ENCODE results near the gene IRF2BP2. TPM values are rescaled to one million over a fixed set of nuclear protein-coding genes. Genes with fewer than 3 reads are reported as not detected.
A peak's percentile ranks its signal among the peaks of the same experiment; 100 is the strongest.

Gene IRF2BP2
- total RNA-seq, 1 donor from 2014 or later = 199 TPM

- Mint-ChIP-seq H3K9me3 (ENCODE audit: unreplicated experiment) (no peaks in the 10 kb centered on the region), H3K4me3 (ENCODE audit: unreplicated experiment) (no peak overlapping the region), H3K36me3 (ENCODE audit: unreplicated experiment) (peaks cover 4% of the 10 kb centered on the region), H3K27me3 (ENCODE audit: unreplicated experiment) (peaks cover 4% of the 10 kb centered on the region), H3K4me1 (ENCODE audit: low read depth, unreplicated experiment) (peaks cover 8% of the 10 kb centered on the region), H3K27ac (ENCODE audit: unreplicated experiment) (no peak overlapping the region)
- no peak for TF ChIP-seq CTCF (IDR thresholded peaks at IDR 0.05; ENCODE audit: partially characterized antibody, unreplicated experiment)
- peak; percentile 47 for DNase-seq
Observed at GRCh38 chr1:234562334-234562733, 47.6 kb downstream of the IRF2BP2 start.

GRCh38 chr1:234561319-234561718, 48.7 kb downstream of the IRF2BP2 start:
- no peaks in the 10 kb centered on the region for H3K9me3 Mint-ChIP-seq (ENCODE audit: unreplicated experiment)

GRCh38 chr1:234559902-234560676, 49.9 kb downstream of the IRF2BP2 start:
- H3K4me1 Mint-ChIP-seq (ENCODE audit: low read depth, unreplicated experiment) = peaks cover 8% of the 10 kb centered on the region
- H3K4me3 Mint-ChIP-seq (ENCODE audit: unreplicated experiment) = no peak overlapping the region
- no peak for DNase-seq
- peaks cover 4% of the 10 kb centered on the region for H3K27me3 Mint-ChIP-seq (ENCODE audit: unreplicated experiment)
- H3K36me3 Mint-ChIP-seq (ENCODE audit: unreplicated experiment) = peaks cover 3% of the 10 kb centered on the region
- no peak for TF ChIP-seq CTCF (IDR thresholded peaks at IDR 0.05; ENCODE audit: partially characterized antibody, unreplicated experiment)
- H3K9me3 Mint-ChIP-seq (ENCODE audit: unreplicated experiment) = no peaks in the 10 kb centered on the region
- H3K27ac Mint-ChIP-seq (ENCODE audit: unreplicated experiment) = no peak overlapping the region

More at GRCh38 chr1:234561319-234561718, 48.7 kb downstream of the IRF2BP2 start:
- Mint-ChIP-seq H3K27me3 (ENCODE audit: unreplicated experiment) (peaks cover 4% of the 10 kb centered on the region), H3K27ac (ENCODE audit: unreplicated experiment) (no peak overlapping the region), H3K36me3 (ENCODE audit: unreplicated experiment) (no peaks in the 10 kb centered on the region), H3K4me3 (ENCODE audit: unreplicated experiment) (no peak overlapping the region), H3K4me1 (ENCODE audit: low read depth, unreplicated experiment) (peaks cover 8% of the 10 kb centered on the region)
- no peak for TF ChIP-seq CTCF (IDR thresholded peaks at IDR 0.05; ENCODE audit: partially characterized antibody, unreplicated experiment)
- DNase-seq = no peak

- Mint-ChIP-seq H3K36me3 (ENCODE audit: unreplicated experiment) (peaks cover 3% of the 10 kb centered on the region), H3K4me1 (ENCODE audit: low read depth, unreplicated experiment) (peaks cover 8% of the 10 kb centered on the region), H3K27ac (ENCODE audit: unreplicated experiment) (no peak overlapping the region), H3K9me3 (ENCODE audit: unreplicated experiment) (no peaks in the 10 kb centered on the region), H3K27me3 (ENCODE audit: unreplicated experiment) (peaks cover 4% of the 10 kb centered on the region), H3K4me3 (ENCODE audit: unreplicated experiment) (no peak overlapping the region)
- TF ChIP-seq CTCF (IDR thresholded peaks at IDR 0.05; ENCODE audit: partially characterized antibody, unreplicated experiment) = no peak
- no peak for DNase-seq
Observed at GRCh38 chr1:234559152-234559901, 50.7 kb downstream of the IRF2BP2 start.

All from glutamatergic neuron (in vitro differentiated cells).